Peyer's patch (tissue), 4 donors: ENCODE results near the gene PPP1CB.

Experiments used
- CTCF ChIP-seq, 6 experiments: fragments of 450-650 bp in 4 of 6; fragments of 200-600 bp in 2 of 6; sonication (generic) in 1 of 6; IDR thresholded peaks; one replicate each; pipeline ENCODE4 v1.5.1; 2017 to 2019; ENCODE audit warnings: antibody characterized with exemption in 6 of 6, mild to moderate bottlenecking in 3 of 6, moderate library complexity in 1 of 6
- POLR2A ChIP-seq, 2 donors: fragments of 450-650 bp; IDR thresholded peaks; one replicate each; pipeline ENCODE4 v1.5.1; 2017; ENCODE audit warnings: antibody characterized with exemption in 2 of 2, mild to moderate bottlenecking in 2 of 2, moderate library complexity in 2 of 2

DNA sequence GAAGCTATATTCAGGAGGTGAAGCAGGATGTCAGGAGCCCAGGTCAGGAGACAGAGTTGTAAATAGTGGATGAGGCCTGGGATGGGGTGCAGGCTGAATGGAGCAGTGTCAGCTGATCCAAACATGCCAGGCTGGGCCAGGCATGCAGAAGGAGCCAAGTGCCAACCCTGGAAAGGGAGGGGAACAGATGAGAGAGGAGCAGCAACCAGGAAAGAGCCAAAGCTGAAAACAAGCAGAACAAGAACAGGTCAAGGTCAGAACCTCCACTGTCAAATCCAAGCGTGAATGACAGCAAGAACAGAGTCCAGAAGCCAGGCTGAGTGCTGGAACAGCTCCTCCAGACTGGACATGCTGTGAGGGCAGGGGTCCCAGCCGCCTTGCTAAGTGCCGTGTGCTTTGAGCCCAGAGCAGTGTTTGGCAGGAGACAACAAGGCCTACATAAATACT is 49.2 kb upstream of the PPP1CB start:
- TF ChIP-seq POLR2A (IDR thresholded peaks at IDR 0.05) (no peak), CTCF (IDR thresholded peaks at IDR 0.05) (no peak)
